Liver (tissue), 9 donors: ENCODE measurements around the gene BTBD17. TPM values are rescaled to one million over a fixed set of nuclear protein-coding genes. Genes with fewer than 3 reads are reported as not detected.

Source experiments
- DNase-seq: peaks from one replicate; pipeline ENCODE4 v3.0.0-alpha.2; 2017; ENCODE audit warnings: low spot score
- H3K27ac ChIP-seq, 2 donors: one replicate each; pipeline ENCODE4 v1.7.0; 2013; ENCODE audit warnings: inconsistent platforms in 2 of 2, low read length in 2 of 2, control low read depth in 1 of 2, low read depth in 1 of 2, mild to moderate bottlenecking in 1 of 2
- H3K27me3 ChIP-seq, 4 donors: one replicate each; pipeline versions ENCODE4 v1.6.1 to v1.7.0; 2013; ENCODE audit warnings: low read length in 3 of 4, inconsistent platforms in 1 of 4, mild to moderate bottlenecking in 1 of 4, moderate library complexity in 1 of 4; ENCODE audit not compliant: control insufficient read depth in 4 of 4, insufficient read depth in 4 of 4
- H3K36me3 ChIP-seq, 4 donors: one replicate each; pipeline versions ENCODE4 v1.6.1 to v1.7.0; 2013; ENCODE audit warnings: low read length in 3 of 4, mild to moderate bottlenecking in 3 of 4, low read depth in 1 of 4, moderate library complexity in 1 of 4; ENCODE audit not compliant: control insufficient read depth in 4 of 4, insufficient read depth in 3 of 4
- H3K4me1 ChIP-seq, 4 donors: one replicate each; pipeline versions ENCODE4 v1.6.1 to v1.7.0; 2013; ENCODE audit warnings: low read length in 3 of 4, mild to moderate bottlenecking in 3 of 4, moderate library complexity in 1 of 4; ENCODE audit not compliant: control insufficient read depth in 4 of 4, insufficient read depth in 4 of 4
- H3K4me3 ChIP-seq, 3 donors: one replicate each; pipeline versions ENCODE4 v1.6.1 to v1.7.0; 2013; ENCODE audit warnings: low read length in 3 of 3, control low read depth in 1 of 3, low read depth in 1 of 3, mild to moderate bottlenecking in 1 of 3
- H3K9ac ChIP-seq, 2 donors: one replicate each; pipeline ENCODE4 v1.7.0; 2013; ENCODE audit warnings: low read length in 2 of 2, mild to moderate bottlenecking in 2 of 2, moderate library complexity in 2 of 2, control low read depth in 1 of 2, low read depth in 1 of 2
- H3K9me3 ChIP-seq, 4 donors: one replicate each; pipeline versions ENCODE4 v1.6.1 to v1.7.0; 2013; ENCODE audit warnings: low read length in 3 of 4; ENCODE audit not compliant: control insufficient read depth in 4 of 4
- ATF3 ChIP-seq: IDR thresholded peaks from 2 replicates; pipeline ENCODE4 v1.6.1; 2016; ENCODE audit warnings: antibody characterized with exemption
- CTCF ChIP-seq: fragments of 150-350 bp; IDR thresholded peaks from 2 replicates; pipeline ENCODE4 v1.5.1; 2017; ENCODE audit warnings: improper control_type of control experiment, low read depth, low read length; ENCODE audit not compliant: missing input control
- EGR1 ChIP-seq, 2 donors: IDR thresholded peaks; 2 replicates each; pipeline ENCODE4 v1.6.1; 2016 to 2018; ENCODE audit warnings: antibody characterized with exemption in 2 of 2, low read depth in 2 of 2
- FOXA1 ChIP-seq: IDR thresholded peaks from 2 replicates; pipeline ENCODE4 v1.6.1; 2016; ENCODE audit warnings: antibody characterized with exemption
- FOXA2 ChIP-seq: IDR thresholded peaks from 2 replicates; pipeline ENCODE4 v1.6.1; 2016; ENCODE audit warnings: antibody characterized with exemption
- HNF4A ChIP-seq, 2 donors: conservative IDR thresholded peaks; 2 replicates each; pipeline ENCODE4 v1.6.1; 2016; ENCODE audit warnings: antibody characterized with exemption in 2 of 2, mild to moderate bottlenecking in 2 of 2
- HNF4G ChIP-seq: IDR thresholded peaks from 2 replicates; pipeline ENCODE4 v1.6.1; 2016; ENCODE audit warnings: antibody characterized with exemption
- MAX ChIP-seq: IDR thresholded peaks from 2 replicates; pipeline ENCODE4 v1.6.1; 2016; ENCODE audit warnings: antibody characterized with exemption
- NR2F2 ChIP-seq: IDR thresholded peaks from 2 replicates; pipeline ENCODE4 v1.6.1; 2016; ENCODE audit warnings: antibody characterized with exemption
- RAD21 ChIP-seq, 2 donors: IDR thresholded peaks; 2 replicates each; pipeline ENCODE4 v1.6.1; 2016; ENCODE audit warnings: antibody characterized with exemption in 2 of 2, mild to moderate bottlenecking in 2 of 2
- RXRA ChIP-seq, 2 donors: IDR thresholded peaks; 2 replicates each; pipeline ENCODE4 v1.6.1; 2017 to 2018; ENCODE audit warnings: antibody characterized with exemption in 2 of 2, mild to moderate bottlenecking in 1 of 2
- TAF1 ChIP-seq: conservative IDR thresholded peaks from 2 replicates; pipeline ENCODE4 v1.6.1; 2016; ENCODE audit warnings: antibody characterized with exemption, mild to moderate bottlenecking
- YY1 ChIP-seq: IDR thresholded peaks from 2 replicates; pipeline ENCODE4 v1.6.1; 2016; ENCODE audit warnings: antibody characterized with exemption, mild to moderate bottlenecking
- ZBTB33 ChIP-seq: IDR thresholded peaks from 2 replicates; pipeline ENCODE4 v1.6.1; 2016; ENCODE audit warnings: antibody characterized with exemption
- WGBS: extraction: QIAGEN DNeasy Blood & Tissue Kit; methylation state at CpG from one replicate; pipeline ENCODE4 v1.1.7; 2013; 5-methylcytosine and 5-hydroxymethylcytosine counted together
- polyA plus RNA-seq, 2 donors: library from polyadenylated mRNA; stranded (reverse) in 1 of 2; unstranded in 1 of 2; fragments of 200-250 nt in 1 of 2; fragments of >200 nt in 1 of 2; fragmentation: Nextera tagmentation in 1 of 2; extraction: Ambion mirVana in 1 of 2; gene quantifications; one replicate each; pipeline versions ENCODE4 v1.2.1 to v1.2.3, GENCODE V29; 2013 to 2015
- total RNA-seq, 2 donors: library from RNA; depleted of rRNA; stranded (reverse); fragments of >200 nt; gene quantifications; one replicate each; pipeline ENCODE4 v1.2.3, GENCODE V29; 2014
- donor health status: healthy.
- donor health status: healthy.
- donor health status: healthy.
- donor health status: healthy.
- donor health status: healthy.

Gene BTBD17
- total and polyA plus RNA-seq, 4 donors, result not detected

GRCh38 chr17:74353446-74354060 lies 8.1 kb downstream of the BTBD17 start:
- Histone ChIP-seq H3K9ac (no peak overlapping the region), H3K27ac (no peak overlapping the region), H3K36me3 (no peaks in the 10 kb centered on the region), H3K9me3 (no peaks in the 10 kb centered on the region), H3K4me3 (no peak overlapping the region), H3K4me1 (peaks cover 2 to 11% (median 6%) of the 10 kb centered on the region in 4 donors), H3K27me3 (peaks cover 4 to 9% (median 5%) of the 10 kb centered on the region in 4 donors)
- DNase-seq, result no peak
- 75% methylated on average over 10 of the region's 10 CpGs for WGBS
- TF ChIP-seq HNF4A (conservative IDR thresholded peaks at IDR 0.05) (no peak), RAD21 (IDR thresholded peaks at IDR 0.05) (no peak), ATF3 (no peak), TAF1 (no peak), RXRA (IDR thresholded peaks at IDR 0.05) (no peak), MAX (no peak), NR2F2 (no peak), YY1 (no peak), FOXA1 (no peak), ZBTB33 (no peak), HNF4G (no peak), EGR1 (IDR thresholded peaks at IDR 0.05; ENCODE audit: low read depth in 2 of 2) (no peak), CTCF (no peak)

- peaks cover 4 to 9% (median 7%) of the 10 kb centered on the region in 4 donors for H3K27me3 ChIP-seq
- H3K9me3 ChIP-seq, result no peaks in the 10 kb centered on the region
- H3K4me3 ChIP-seq, result no peak overlapping the region
- DNase-seq, result no peak
- TF ChIP-seq FOXA1 (no peak), FOXA2 (no peak)
- H3K4me1 ChIP-seq, result peaks cover 0 to 2% (median under 1%) of the 10 kb centered on the region in 4 donors
- no peak overlapping the region for H3K27ac ChIP-seq
- H3K36me3 ChIP-seq, result no peaks in the 10 kb centered on the region
- 11% methylated on average over 55 of the region's 55 CpGs for WGBS
- no peak overlapping the region for H3K9ac ChIP-seq
Observed at GRCh38 chr17:74351552-74352210, 10.0 kb downstream of the BTBD17 start.

- Histone ChIP-seq H3K4me3 (no peak overlapping the region), H3K36me3 (no peaks in the 10 kb centered on the region), H3K27ac (no peak overlapping the region), H3K9ac (no peak overlapping the region), H3K27me3 (peaks cover 4 to 9% (median 6%) of the 10 kb centered on the region in 4 donors), H3K9me3 (no peaks in the 10 kb centered on the region), H3K4me1 (no peaks in the 10 kb centered on the region)
- TF ChIP-seq CTCF (no peak), MAX (no peak), TAF1 (no peak)
- no peak for DNase-seq
- 75% methylated on average over 20 of the region's 20 CpGs for WGBS
Observed at GRCh38 chr17:74350486-74350885, 11.2 kb downstream of the BTBD17 start.
